Measurements from ENCODE around the gene NALF2. TPM values are rescaled to one million over a fixed set of nuclear protein-coding genes. Genes with fewer than 3 reads are reported as not detected.
A peak's percentile ranks its signal among the peaks of the same experiment; 100 is the strongest.

NALF2 gene
- total RNA-seq, 1 experiment from 2014 or later: 2.3 TPM

- no peak overlapping the region for H3K27ac ChIP-seq (ENCODE audit: low read depth, low read length, poor library complexity, severe bottlenecking)
- no peaks in the 10 kb centered on the region for H3K27me3 ChIP-seq (replicated peaks; ENCODE audit: insufficient read depth, low read depth, low read length, poor library complexity)
- no TSS peak for BruUV-seq (replicated peaks)
- POLR2A ChIA-PET (ENCODE audit: low non-redundant PET): no interaction called here
- CTCF ChIA-PET: no interaction called here
- H3K4me3 ChIP-seq (ENCODE audit: low read depth, low read length, poor library complexity, severe bottlenecking): no peak overlapping the region
- no peaks in the 10 kb centered on the region for H3K4me1 ChIP-seq (ENCODE audit: insufficient read depth, low read length, poor library complexity, severe bottlenecking)
- no peak for TF ChIP-seq CTCF (conservative IDR thresholded peaks at IDR 0.05; ENCODE audit: low read depth, low read length)
- TF ChIP-seq EZH2 (IDR thresholded peaks at IDR 0.05; ENCODE audit: borderline replicate concordance, low read depth, low read length, poor library complexity, severe bottlenecking): no peak
- no peaks in the 10 kb centered on the region for H3K9me3 ChIP-seq (ENCODE audit: low read depth, low read length, poor library complexity, severe bottlenecking)
- no peaks in the 10 kb centered on the region for H3K36me3 ChIP-seq (ENCODE audit: insufficient read depth, low read length, poor library complexity, severe bottlenecking)
- intact Hi-C loops (cut with micrococcal nuclease; ENCODE audit: unreplicated experiment): no loop called here
- DNase-seq (ENCODE audit: low spot score): no peak
Observed at GRCh38 chrX:69531031-69531755, 27.1 kb downstream of the NALF2 start.

GRCh38 chrX:69535661-69536060 is 31.5 kb downstream of the NALF2 start:
- Histone ChIP-seq H3K9me3 (ENCODE audit: low read depth, low read length, poor library complexity, severe bottlenecking) (no peaks in the 10 kb centered on the region), H3K27ac (ENCODE audit: low read depth, low read length, poor library complexity, severe bottlenecking) (no peak overlapping the region), H3K27me3 (replicated peaks; ENCODE audit: insufficient read depth, low read depth, low read length, poor library complexity) (no peaks in the 10 kb centered on the region), H3K4me3 (ENCODE audit: low read depth, low read length, poor library complexity, severe bottlenecking) (no peak overlapping the region), H3K4me1 (ENCODE audit: insufficient read depth, low read length, poor library complexity, severe bottlenecking) (no peaks in the 10 kb centered on the region), H3K36me3 (ENCODE audit: insufficient read depth, low read length, poor library complexity, severe bottlenecking) (no peaks in the 10 kb centered on the region)
- DNase-seq (ENCODE audit: low spot score): no peak
- ChIA-PET CTCF (no interaction called here), POLR2A (ENCODE audit: low non-redundant PET) (no interaction called here)
- no peak for TF ChIP-seq EZH2 (IDR thresholded peaks at IDR 0.05; ENCODE audit: borderline replicate concordance, low read depth, low read length, poor library complexity, severe bottlenecking)
- intact Hi-C loops (cut with micrococcal nuclease; ENCODE audit: unreplicated experiment): loop anchor here (2.0 kb wide), 1 partner anchor 561 kb away; no protein-coding TSS in a partner anchor
- BruUV-seq (replicated peaks): no TSS peak

- H3K4me1 ChIP-seq (ENCODE audit: insufficient read depth, low read length, poor library complexity, severe bottlenecking): no peaks in the 10 kb centered on the region
- ChIA-PET CTCF (interaction anchor here (1.4 kb wide), 1 partner anchor 492 kb away, joined by 5 read pairs; no protein-coding TSS in a partner anchor), POLR2A (ENCODE audit: low non-redundant PET) (no interaction called here)
- intact Hi-C loops (cut with micrococcal nuclease; ENCODE audit: unreplicated experiment): loop anchor here (1.0 to 2.0 kb wide), 2 partner anchors 80 to 492 kb away; no protein-coding TSS in a partner anchor
- H3K27ac ChIP-seq (ENCODE audit: low read depth, low read length, poor library complexity, severe bottlenecking): no peak overlapping the region
- peak overlapping the region; percentile 28 for H3K4me3 ChIP-seq (ENCODE audit: low read depth, low read length, poor library complexity, severe bottlenecking)
- no TSS peak for BruUV-seq (replicated peaks)
- no peaks in the 10 kb centered on the region for H3K9me3 ChIP-seq (ENCODE audit: low read depth, low read length, poor library complexity, severe bottlenecking)
- no peaks in the 10 kb centered on the region for H3K27me3 ChIP-seq (replicated peaks; ENCODE audit: insufficient read depth, low read depth, low read length, poor library complexity)
- TF ChIP-seq CTCF (conservative IDR thresholded peaks at IDR 0.05; ENCODE audit: low read depth, low read length) (peak; percentile 84), EZH2 (IDR thresholded peaks at IDR 0.05; ENCODE audit: borderline replicate concordance, low read depth, low read length, poor library complexity, severe bottlenecking) (no peak)
- no peaks in the 10 kb centered on the region for H3K36me3 ChIP-seq (ENCODE audit: insufficient read depth, low read length, poor library complexity, severe bottlenecking)
- peak; percentile 68 for DNase-seq (ENCODE audit: low spot score)
Observed at GRCh38 chrX:69538321-69538876, 34.3 kb downstream of the NALF2 start.
